SW480 (cell line): ENCODE measurements around the gene KLHL29.
"Not testable (repeated sequence)": the region's sequence is repeated elsewhere in the genome, so short reads cannot be mapped to it uniquely, and the experiment has no call there.

Experiments
- DNase-seq: peaks from one replicate; pipeline ENCODE4 v3.0.0-alpha.2; 2016; ENCODE audit warnings: low spot score

The KLHL29 gene

GRCh38 chr2:23721454-23721826, 336.5 kb downstream of the KLHL29 start:
- DNase-seq, result no peak

DNA sequence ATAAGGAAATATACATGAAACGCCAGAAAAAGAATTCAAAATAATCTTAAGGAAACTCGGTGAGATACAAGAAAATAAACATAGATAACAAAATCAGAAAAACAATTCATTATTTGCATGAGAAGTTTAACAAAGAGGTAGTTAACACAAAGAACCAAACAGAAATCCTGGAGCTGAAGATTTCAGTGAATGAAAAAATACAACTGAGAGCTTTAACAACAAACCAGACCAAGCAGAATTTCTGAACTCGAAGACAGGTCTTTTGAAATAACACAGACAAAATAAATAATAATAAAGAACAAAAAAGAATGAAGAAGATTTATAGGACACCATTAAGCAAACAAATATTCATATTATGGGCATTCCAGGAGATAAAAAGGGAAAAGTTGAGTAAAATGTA, 337.3 kb downstream of the KLHL29 start:
- DNase-seq, result no peak

DNA sequence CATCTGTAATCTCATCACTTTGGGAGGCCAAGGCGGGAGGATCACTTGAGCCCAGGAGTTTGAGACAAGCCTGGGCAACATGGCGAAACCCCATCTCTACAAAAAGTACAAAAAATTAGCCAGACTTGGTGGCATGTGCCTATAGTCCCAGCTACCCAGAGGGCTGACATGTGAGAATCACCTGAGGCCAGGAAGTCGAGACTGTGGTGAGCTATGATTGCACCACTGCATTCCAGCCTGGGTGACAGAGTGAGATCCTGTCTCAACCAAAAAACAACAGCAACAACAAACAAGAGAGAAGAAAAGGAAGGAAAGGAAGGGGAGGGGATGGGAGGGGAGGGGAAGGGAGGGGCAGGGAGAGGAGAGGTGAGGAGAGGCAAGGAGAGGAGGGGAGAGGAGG, 338.1 kb downstream of the KLHL29 start:
- DNase-seq, result not testable (repeated sequence)

DNA sequence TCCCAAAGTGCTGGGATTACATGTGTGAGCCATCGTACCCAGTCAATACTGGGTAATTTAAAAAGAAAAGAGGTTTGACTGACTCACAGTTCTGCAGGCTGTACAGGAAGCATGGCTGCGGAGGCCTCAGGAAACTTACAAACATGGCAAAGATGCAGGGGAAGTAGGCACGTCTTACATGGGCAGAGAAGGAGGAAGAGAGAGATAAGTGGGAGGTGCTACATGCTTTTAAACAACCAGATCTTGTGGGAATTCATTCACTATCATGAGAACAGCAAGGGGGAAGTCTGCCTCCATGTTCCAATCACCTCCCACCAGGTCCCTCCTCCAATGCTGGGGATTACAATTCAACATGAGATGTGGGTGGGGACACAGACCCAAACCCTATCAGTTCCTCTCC, 349.4 kb downstream of the KLHL29 start:
- no peak for DNase-seq

DNA sequence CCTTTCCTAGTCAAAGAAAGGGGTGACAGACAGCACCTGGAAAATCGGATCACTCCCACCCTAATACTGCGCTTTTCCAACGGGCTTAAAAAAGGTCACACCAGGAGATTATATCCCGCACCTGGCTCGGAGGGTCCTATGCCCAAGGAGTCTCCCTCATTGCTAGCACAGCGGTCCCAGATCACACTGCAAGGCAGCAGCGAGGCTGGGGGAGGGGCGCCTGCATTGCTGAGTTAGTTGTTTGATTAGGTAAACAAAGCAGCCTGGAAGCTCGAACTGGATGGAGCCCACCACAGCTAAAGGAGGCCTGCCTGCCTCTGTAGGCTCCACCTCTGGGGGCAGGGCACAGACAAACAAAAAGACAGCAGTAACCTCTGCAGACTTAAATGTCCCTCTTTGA, 351.8 kb downstream of the KLHL29 start:
- DNase-seq, result not testable (repeated sequence)

DNA sequence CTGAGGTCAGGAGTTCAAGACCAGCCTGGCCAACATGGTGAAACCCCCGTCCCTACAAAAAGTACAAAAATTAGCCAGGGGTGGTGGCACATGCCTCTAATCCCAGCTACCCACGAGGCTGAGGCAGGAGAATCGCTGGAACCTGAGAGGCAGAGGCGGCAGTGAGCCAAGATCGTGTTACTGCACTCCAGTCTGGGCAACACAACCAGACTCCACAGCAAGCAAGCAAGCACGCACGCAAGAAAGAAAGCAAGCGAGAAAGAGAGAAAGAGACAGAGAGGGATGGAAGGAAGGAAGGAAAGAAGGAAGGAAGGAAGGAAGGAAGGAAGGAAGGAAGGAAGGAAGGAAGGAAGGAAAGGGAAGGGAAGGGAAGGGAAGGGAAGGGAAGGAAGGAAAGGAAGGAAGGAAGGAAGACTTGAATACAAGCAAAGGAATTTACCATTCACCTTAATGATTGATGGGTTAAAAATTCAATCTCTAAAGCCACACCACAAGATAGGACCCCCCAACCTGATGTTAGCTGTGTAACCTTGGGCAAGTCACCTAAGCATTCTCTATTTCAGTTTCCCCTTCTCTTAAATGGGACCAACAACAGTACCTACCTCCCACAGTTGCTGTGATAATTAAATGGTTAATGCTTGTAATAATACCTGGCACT, 360.2 kb downstream of the KLHL29 start:
- no peak for DNase-seq

GRCh38 chr2:23745726-23746105, 360.7 kb downstream of the KLHL29 start:
- no peak for DNase-seq

- no peak for DNase-seq
Observed at GRCh38 chr2:23746141-23746863, 361.3 kb downstream of the KLHL29 start.

DNA sequence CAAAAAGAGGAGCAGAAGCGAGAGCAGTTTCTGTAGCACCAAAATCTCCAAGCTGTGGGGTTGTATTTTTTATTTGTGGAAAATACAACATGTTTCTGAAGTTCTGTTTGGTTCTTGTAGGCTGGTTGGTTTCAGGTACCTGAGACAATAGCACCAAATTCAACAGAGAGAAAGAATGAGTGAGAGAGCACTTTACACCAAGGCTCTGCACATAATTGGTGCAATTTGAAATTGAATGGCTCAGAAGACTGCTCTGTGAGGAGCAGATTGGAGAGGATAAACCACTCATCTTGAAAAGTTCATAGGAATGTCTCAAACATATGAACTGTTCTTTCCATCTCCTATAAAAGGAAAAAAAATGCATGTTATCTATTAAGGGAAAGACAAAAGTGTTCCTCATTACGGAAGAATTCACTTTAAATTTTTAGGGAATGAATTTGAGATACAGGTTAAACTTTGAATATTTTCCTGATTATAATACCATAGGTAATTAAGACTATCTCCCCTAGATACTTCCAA, 366.8 kb downstream of the KLHL29 start:
- no peak for DNase-seq

- DNase-seq, result no peak
Observed at GRCh38 chr2:23753291-23754010, 368.5 kb downstream of the KLHL29 start.

DNA sequence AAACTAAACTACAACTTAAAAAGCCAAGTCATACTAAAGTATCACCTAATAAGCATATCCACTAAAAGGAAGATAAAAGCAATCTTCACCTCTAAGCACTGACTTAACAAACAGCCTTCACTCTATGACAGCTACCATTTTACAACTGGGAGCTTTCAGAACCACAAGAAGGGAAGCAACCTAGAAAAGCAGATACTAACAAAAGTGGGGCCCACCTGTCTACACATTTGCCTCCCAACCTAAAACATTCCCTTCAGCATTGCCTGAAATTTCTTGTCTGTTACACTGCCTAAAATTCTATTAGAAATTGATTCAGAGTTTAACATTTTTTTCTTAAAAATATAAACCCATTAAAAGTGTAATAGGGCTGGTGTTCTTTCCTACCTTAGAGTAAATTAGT, 370.0 kb downstream of the KLHL29 start:
- no peak for DNase-seq

DNA sequence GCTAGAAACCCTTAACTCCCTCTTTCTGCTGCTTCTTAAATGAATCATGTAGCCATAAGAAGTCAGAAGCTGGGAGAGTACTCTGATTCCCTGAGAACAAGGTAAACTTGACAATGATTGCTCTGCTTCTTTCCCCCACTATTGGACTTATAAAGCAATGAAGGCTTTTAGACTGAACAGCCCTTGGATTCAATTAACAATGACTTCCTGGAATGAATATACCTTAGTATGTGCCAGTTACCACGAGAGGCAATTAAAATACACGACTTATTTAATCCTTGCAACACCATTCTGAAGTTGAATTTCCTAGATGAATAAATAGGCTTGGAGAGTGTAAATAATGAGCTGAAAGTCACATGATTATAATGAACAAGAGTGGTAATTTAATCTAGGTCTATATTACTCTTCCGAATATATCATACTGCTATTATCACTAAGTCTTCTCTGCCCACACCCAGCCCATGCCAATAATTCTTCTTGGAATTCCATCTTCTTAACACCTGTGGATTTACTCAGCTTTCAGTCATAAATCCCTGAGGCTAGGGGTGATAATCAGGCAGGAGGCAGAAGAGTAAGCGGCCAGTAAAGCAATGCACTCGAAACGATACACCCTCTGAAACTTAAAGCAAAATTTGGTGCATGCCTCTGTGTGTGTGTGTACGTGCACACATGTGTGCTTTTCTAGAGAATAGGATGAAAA, 371.8 kb downstream of the KLHL29 start:
- no peak for DNase-seq

- peak; percentile 46 for DNase-seq
Observed at GRCh38 chr2:23757686-23758433, 372.9 kb downstream of the KLHL29 start.
